Panc1 (cell line): Measurements from ENCODE around the gene TAB2. TPM values are rescaled to one million over a fixed set of nuclear protein-coding genes. Genes with fewer than 3 reads are reported as not detected.

Source experiments
- ATAC-seq: fragments of 200-7000 bp; cut with Tn5 transposase; 2 replicates; pipeline ENCODE4 v1.9.1; 2020; ENCODE audit warnings: mild to moderate bottlenecking, moderate library complexity
- BruUV-seq: library from RNA; stranded (reverse); fragments of 400-500 nt; replicated peaks from 2 replicates; lab custom pipeline; 2021; lab: Mats Ljungman, UMichigan
- CTCF ChIA-PET: fragments of 300-600 bp; sonication (Branson Sonifier 250); formaldehyde crosslinking; loops from one replicate; lab custom pipeline; 2022; ENCODE audit warnings: antibody characterized with exemption; lab: Charles Lee
- POLR2A ChIA-PET: fragments of 300-600 bp; sonication (Branson Sonifier 250); formaldehyde crosslinking; loops from one replicate; lab custom pipeline; 2022; ENCODE audit warnings: antibody characterized with exemption; lab: Charles Lee
- DNase-seq: peaks from one replicate; pipeline ENCODE4 v3.0.0-alpha.2; 2010; ENCODE audit warnings: low read depth, low spot score
- H3K27ac ChIP-seq: 2 replicates; pipeline ENCODE4 v1.5.1; 2011; ENCODE audit warnings: mild to moderate bottlenecking, low read length, inconsistent platforms
- H3K27me3 ChIP-seq: fragments of 200-500 bp; sonication (Bioruptor generic); 2 replicates; pipeline ENCODE4 v1.6.0; 2014; ENCODE audit warnings: low read length, inconsistent platforms; ENCODE audit not compliant: control insufficient read depth, insufficient read depth
- H3K36me3 ChIP-seq: fragments of 200-500 bp; sonication (Bioruptor generic); 2 replicates; pipeline ENCODE4 v1.5.1; 2014; ENCODE audit warnings: inconsistent platforms, mild to moderate bottlenecking, low read length, moderate library complexity; ENCODE audit not compliant: control insufficient read depth, insufficient read depth
- H3K4me1 ChIP-seq: 2 replicates; pipeline ENCODE4 v1.5.1; 2011; ENCODE audit warnings: inconsistent platforms, mild to moderate bottlenecking, low read length, moderate library complexity; ENCODE audit not compliant: control insufficient read depth, insufficient read depth
- H3K4me3 ChIP-seq, 2 experiments: 2 replicates each; pipeline ENCODE4 v1.5.1; 2011 to 2012; ENCODE audit warnings: low read depth in 2 of 2, low read length in 2 of 2, mild to moderate bottlenecking in 2 of 2, inconsistent platforms in 1 of 2, moderate library complexity in 1 of 2
- H3K9me3 ChIP-seq: fragments of 200-500 bp; sonication (Bioruptor generic); 2 replicates; pipeline ENCODE4 v1.5.1; 2014; ENCODE audit warnings: low read depth, mild to moderate bottlenecking, inconsistent platforms, low read length, moderate library complexity; ENCODE audit not compliant: control insufficient read depth, insufficient read depth
- POLR2AphosphoS5 ChIP-seq: IDR thresholded peaks from 2 replicates; pipeline ENCODE4 v1.6.1; 2012; ENCODE audit warnings: mild to moderate bottlenecking, low read depth, low read length, moderate library complexity
- SIN3A ChIP-seq: IDR thresholded peaks from 2 replicates; pipeline ENCODE4 v1.6.1; 2012; ENCODE audit warnings: low read depth, mild to moderate bottlenecking, low read length, moderate library complexity, borderline replicate concordance; ENCODE audit not compliant: insufficient read depth
- TCF7L2 ChIP-seq: IDR thresholded peaks from 2 replicates; pipeline ENCODE4 v1.6.1; 2011; ENCODE audit warnings: mild to moderate bottlenecking, low read depth, low read length, inconsistent platforms
- in situ Hi-C: cut with HindIII; loops from 2 replicates; pipeline ENCODE4 v1.10.0; 2016; ENCODE audit warnings: low sequenced_read_pairs, low pct_unique_long_range_greater_than_20kb
- intact Hi-C: fragments of 100-400 bp; cut with micrococcal nuclease; formaldehyde crosslinking; loops from one replicate; pipeline ENCODE4 v1.10.0; 2022; ENCODE audit not compliant: unreplicated experiment
- total RNA-seq: library from RNA; stranded (reverse); gene quantifications from one replicate; pipeline ENCODE4 v1.2.1, GENCODE V29; 2021; ENCODE audit not compliant: unreplicated experiment
- TF ChIP-seq, protein P1 (sequence below), 2 experiments: IDR thresholded peaks; 2 replicates each; pipeline ENCODE4 v1.6.1; 2011 to 2012; ENCODE audit warnings: low read depth in 2 of 2, control low read depth in 1 of 2, low read length in 1 of 2, mild to moderate bottlenecking in 1 of 2, moderate library complexity in 1 of 2; ENCODE audit not compliant: insufficient read depth in 1 of 2
- TF ChIP-seq, protein P2 (sequence below): fragments of 450-650 bp; IDR thresholded peaks from 2 replicates; pipeline ENCODE4 v1.5.1; 2017; ENCODE audit warnings: mild to moderate bottlenecking

The TAB2 gene
- total RNA-seq, 1 experiment from 2014 or later, result 47.2 TPM

DNA sequence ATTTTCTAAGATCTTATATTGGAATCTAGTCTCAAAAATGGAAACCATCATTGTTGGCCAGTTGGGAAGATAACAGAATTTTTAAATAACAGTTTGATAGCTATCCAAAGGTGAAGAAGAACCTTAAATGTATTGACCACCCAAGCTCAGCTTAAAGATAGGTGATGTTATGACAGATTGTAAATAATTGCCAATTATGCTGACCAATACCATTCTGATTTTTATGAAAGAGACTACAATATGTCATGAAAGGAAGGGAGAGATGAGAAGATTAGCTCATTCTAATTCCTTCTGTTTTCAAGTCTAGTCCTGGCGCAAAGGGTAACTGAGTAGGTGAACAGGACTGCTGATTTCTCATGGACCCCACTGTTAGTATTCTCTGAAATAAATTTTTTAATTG, 5.7 kb upstream of the TAB2 start:
- ATAC-seq (no peak), DNase-seq (no peak)
- POLR2A ChIA-PET, result no interaction called here
- BruUV-seq, result no TSS peak
- H3K27me3 ChIP-seq, result peaks cover 5% of the 10 kb centered on the region; the same call in 1 of the 2 replicates
- TF ChIP-seq SIN3A (no peak), POLR2AphosphoS5 (no peak), TCF7L2 (no peak)
- TF ChIP-seq, protein P1, sequence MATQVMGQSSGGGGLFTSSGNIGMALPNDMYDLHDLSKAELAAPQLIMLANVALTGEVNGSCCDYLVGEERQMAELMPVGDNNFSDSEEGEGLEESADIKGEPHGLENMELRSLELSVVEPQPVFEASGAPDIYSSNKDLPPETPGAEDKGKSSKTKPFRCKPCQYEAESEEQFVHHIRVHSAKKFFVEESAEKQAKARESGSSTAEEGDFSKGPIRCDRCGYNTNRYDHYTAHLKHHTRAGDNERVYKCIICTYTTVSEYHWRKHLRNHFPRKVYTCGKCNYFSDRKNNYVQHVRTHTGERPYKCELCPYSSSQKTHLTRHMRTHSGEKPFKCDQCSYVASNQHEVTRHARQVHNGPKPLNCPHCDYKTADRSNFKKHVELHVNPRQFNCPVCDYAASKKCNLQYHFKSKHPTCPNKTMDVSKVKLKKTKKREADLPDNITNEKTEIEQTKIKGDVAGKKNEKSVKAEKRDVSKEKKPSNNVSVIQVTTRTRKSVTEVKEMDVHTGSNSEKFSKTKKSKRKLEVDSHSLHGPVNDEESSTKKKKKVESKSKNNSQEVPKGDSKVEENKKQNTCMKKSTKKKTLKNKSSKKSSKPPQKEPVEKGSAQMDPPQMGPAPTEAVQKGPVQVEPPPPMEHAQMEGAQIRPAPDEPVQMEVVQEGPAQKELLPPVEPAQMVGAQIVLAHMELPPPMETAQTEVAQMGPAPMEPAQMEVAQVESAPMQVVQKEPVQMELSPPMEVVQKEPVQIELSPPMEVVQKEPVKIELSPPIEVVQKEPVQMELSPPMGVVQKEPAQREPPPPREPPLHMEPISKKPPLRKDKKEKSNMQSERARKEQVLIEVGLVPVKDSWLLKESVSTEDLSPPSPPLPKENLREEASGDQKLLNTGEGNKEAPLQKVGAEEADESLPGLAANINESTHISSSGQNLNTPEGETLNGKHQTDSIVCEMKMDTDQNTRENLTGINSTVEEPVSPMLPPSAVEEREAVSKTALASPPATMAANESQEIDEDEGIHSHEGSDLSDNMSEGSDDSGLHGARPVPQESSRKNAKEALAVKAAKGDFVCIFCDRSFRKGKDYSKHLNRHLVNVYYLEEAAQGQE (IDR thresholded peaks at IDR 0.05; ENCODE audit: insufficient read depth in 1 of 2, low read depth in 2 of 2, low read length in 1 of 2), result no peak
- TF ChIP-seq, protein P2, sequence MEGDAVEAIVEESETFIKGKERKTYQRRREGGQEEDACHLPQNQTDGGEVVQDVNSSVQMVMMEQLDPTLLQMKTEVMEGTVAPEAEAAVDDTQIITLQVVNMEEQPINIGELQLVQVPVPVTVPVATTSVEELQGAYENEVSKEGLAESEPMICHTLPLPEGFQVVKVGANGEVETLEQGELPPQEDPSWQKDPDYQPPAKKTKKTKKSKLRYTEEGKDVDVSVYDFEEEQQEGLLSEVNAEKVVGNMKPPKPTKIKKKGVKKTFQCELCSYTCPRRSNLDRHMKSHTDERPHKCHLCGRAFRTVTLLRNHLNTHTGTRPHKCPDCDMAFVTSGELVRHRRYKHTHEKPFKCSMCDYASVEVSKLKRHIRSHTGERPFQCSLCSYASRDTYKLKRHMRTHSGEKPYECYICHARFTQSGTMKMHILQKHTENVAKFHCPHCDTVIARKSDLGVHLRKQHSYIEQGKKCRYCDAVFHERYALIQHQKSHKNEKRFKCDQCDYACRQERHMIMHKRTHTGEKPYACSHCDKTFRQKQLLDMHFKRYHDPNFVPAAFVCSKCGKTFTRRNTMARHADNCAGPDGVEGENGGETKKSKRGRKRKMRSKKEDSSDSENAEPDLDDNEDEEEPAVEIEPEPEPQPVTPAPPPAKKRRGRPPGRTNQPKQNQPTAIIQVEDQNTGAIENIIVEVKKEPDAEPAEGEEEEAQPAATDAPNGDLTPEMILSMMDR, result no peak
- in situ Hi-C loops (no loop called here), intact Hi-C loops (loop anchor here (10.0 kb wide), 1 partner anchor 227 kb away; no protein-coding TSS in a partner anchor)
- H3K4me3 ChIP-seq, result no peak overlapping the region
- H3K4me1 ChIP-seq, result 0 out of 2 replicates have a peak, but pooled peaks cover 4% of the 10 kb centered on the region
- CTCF ChIA-PET, result no interaction called here
- no peaks in the 10 kb centered on the region for H3K36me3 ChIP-seq
- no peaks in the 10 kb centered on the region for H3K9me3 ChIP-seq
- no peak overlapping the region for H3K27ac ChIP-seq

DNA sequence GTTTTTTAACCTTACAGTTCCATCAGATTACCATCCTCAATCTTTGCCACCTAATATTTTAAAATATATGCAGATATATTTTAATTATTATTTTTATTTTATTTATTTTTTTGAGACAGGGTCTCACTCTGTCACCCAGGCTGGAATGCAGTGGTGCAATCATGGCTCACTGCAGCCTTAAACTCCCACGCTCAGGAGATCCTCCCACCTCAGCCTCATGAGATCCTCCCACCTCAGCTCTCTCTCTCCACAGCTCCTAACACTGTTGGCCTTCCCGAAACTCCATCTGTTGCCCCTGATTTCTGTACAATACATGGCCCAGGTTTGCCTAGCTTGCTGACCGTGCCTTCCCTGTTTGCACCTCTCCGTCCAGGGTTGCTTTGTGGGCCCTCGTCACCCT, 4.4 kb upstream of the TAB2 start:
- DNase-seq (no peak), ATAC-seq (no peak)
- peaks cover 5% of the 10 kb centered on the region; the same call in 1 of the 2 replicates for H3K27me3 ChIP-seq
- H3K36me3 ChIP-seq, result no peaks in the 10 kb centered on the region; the same call in 1 of the 2 replicates
- no peaks in the 10 kb centered on the region for H3K9me3 ChIP-seq
- BruUV-seq, result no TSS peak
- H3K4me3 ChIP-seq, result no peak overlapping the region
- H3K4me1 ChIP-seq, result 0 out of 2 replicates have a peak, but pooled peaks cover 4% of the 10 kb centered on the region
- no peak overlapping the region for H3K27ac ChIP-seq
- TF ChIP-seq SIN3A (no peak), TCF7L2 (no peak), POLR2AphosphoS5 (no peak)
- TF ChIP-seq, protein P1 (IDR thresholded peaks at IDR 0.05; ENCODE audit: insufficient read depth in 1 of 2, low read depth in 2 of 2, low read length in 1 of 2), result no peak
- TF ChIP-seq, protein P2, result no peak
- CTCF ChIA-PET, result no interaction called here
- POLR2A ChIA-PET, result no interaction called here
- in situ Hi-C loops, result no loop called here
- intact Hi-C loops, result loop anchor here (10.0 kb wide), 1 partner anchor 228 kb away; no protein-coding TSS in a partner anchor
